ENCODE data around the gene RAB3A. TPM values are rescaled to one million over a fixed set of nuclear protein-coding genes. Genes with fewer than 3 reads are reported as not detected.
A peak's percentile ranks its signal among the peaks of the same experiment; 100 is the strongest.

The RAB3A gene
- total and polyA plus RNA-seq, 9 of the 15 experiments (the other 6 are each of a cell fraction or from before 2014, with no cell fraction given) = 0.17 to 5.1 (median 0.90) TPM; not detected in 1

DNA sequence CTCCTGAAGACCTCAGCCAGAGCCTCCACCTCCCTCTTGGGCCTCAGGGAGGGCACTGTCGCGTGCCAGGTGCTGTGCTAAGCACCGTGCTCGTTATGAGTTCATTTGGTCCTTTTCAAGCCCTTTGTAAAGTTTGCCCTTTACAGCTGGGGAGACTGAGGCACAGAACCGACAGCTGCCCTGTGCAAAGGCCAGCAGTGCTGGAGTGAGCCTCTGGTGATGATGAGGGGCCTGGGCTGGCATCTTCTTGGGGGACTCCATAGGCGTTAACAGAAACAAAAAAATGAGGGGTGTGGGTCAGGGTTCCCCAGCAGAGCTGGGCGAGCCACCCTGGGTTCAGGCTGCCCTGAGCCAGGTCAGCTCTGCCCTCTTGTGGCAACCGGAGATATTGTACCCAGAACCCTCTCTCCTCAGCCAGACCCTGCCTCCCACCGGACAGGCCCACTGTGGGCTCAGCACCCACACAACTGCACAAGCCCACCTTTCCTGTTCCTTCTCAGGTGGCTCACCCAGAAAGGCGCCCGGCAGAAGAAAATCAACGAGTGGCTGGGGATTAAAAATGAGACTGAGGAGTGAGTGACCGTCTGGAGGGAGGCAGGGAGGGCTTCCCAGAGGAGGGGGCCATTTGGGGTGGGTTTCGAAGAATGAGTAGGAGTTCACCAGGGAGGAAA, 35.7 kb downstream of the RAB3A start (continued):
- TF ChIP-seq, protein P1, sequence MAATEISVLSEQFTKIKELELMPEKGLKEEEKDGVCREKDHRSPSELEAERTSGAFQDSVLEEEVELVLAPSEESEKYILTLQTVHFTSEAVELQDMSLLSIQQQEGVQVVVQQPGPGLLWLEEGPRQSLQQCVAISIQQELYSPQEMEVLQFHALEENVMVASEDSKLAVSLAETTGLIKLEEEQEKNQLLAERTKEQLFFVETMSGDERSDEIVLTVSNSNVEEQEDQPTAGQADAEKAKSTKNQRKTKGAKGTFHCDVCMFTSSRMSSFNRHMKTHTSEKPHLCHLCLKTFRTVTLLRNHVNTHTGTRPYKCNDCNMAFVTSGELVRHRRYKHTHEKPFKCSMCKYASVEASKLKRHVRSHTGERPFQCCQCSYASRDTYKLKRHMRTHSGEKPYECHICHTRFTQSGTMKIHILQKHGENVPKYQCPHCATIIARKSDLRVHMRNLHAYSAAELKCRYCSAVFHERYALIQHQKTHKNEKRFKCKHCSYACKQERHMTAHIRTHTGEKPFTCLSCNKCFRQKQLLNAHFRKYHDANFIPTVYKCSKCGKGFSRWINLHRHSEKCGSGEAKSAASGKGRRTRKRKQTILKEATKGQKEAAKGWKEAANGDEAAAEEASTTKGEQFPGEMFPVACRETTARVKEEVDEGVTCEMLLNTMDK (IDR thresholded peaks at IDR 0.05; ENCODE audit: borderline replicate concordance, insufficient read depth, low read depth, low read length, poor library complexity, severe bottlenecking) = peak; percentile 19
- TF ChIP-seq XRCC5 (IDR thresholded peaks at IDR 0.05; ENCODE audit: low read depth, low read length) (0 out of 2 replicates have a peak, but pooled peaks have one; percentile 42), MAZ (CRISPR knock-in tag; conservative IDR thresholded peaks at IDR 0.05 in 1 of 2, IDR thresholded peaks at IDR 0.05 in 1 of 2) (0 out of 4 replicates have a peak, but pooled peaks of 1 of the 2 experiments have one; percentile 19), BCOR (IDR thresholded peaks at IDR 0.05) (peak; percentile 77; the same call in 1 of the 2 replicates), ZBTB7A (IDR thresholded peaks at IDR 0.05; ENCODE audit: borderline replicate concordance, control insufficient read depth, low read depth, low read length) (peak; percentile 70), ZNF143 (CRISPR knock-in tag; IDR thresholded peaks at IDR 0.05) (peak; percentile 70), STAG1 (CRISPR knock-in tag; IDR thresholded peaks at IDR 0.05; ENCODE audit: borderline replicate concordance) (peak; percentile 50; the same call in 1 of the 2 replicates), ZFP36 (IDR thresholded peaks at IDR 0.05; ENCODE audit: low read depth, low read length, partially characterized antibody) (peak; percentile 90), ZKSCAN3 (CRISPR knock-in tag; IDR thresholded peaks at IDR 0.05) (no peak), PTBP1 (IDR thresholded peaks at IDR 0.05; ENCODE audit: low read depth, low read length) (no peak), XRCC4 (IDR thresholded peaks at IDR 0.05; ENCODE audit: extremely low read depth, insufficient read depth, insufficient read length) (no peak), MCM2 (IDR thresholded peaks at IDR 0.05; ENCODE audit: low read depth) (no peak), CC2D1A (IDR thresholded peaks at IDR 0.05) (peak; percentile 41; the same call in 1 of the 2 replicates)
- TF ChIP-seq, protein P2, sequence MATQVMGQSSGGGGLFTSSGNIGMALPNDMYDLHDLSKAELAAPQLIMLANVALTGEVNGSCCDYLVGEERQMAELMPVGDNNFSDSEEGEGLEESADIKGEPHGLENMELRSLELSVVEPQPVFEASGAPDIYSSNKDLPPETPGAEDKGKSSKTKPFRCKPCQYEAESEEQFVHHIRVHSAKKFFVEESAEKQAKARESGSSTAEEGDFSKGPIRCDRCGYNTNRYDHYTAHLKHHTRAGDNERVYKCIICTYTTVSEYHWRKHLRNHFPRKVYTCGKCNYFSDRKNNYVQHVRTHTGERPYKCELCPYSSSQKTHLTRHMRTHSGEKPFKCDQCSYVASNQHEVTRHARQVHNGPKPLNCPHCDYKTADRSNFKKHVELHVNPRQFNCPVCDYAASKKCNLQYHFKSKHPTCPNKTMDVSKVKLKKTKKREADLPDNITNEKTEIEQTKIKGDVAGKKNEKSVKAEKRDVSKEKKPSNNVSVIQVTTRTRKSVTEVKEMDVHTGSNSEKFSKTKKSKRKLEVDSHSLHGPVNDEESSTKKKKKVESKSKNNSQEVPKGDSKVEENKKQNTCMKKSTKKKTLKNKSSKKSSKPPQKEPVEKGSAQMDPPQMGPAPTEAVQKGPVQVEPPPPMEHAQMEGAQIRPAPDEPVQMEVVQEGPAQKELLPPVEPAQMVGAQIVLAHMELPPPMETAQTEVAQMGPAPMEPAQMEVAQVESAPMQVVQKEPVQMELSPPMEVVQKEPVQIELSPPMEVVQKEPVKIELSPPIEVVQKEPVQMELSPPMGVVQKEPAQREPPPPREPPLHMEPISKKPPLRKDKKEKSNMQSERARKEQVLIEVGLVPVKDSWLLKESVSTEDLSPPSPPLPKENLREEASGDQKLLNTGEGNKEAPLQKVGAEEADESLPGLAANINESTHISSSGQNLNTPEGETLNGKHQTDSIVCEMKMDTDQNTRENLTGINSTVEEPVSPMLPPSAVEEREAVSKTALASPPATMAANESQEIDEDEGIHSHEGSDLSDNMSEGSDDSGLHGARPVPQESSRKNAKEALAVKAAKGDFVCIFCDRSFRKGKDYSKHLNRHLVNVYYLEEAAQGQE (IDR thresholded peaks at IDR 0.05; ENCODE audit: borderline replicate concordance) = peak; percentile 68; the same call in 1 of the 2 replicates
- TF ChIP-seq, protein P2 (CRISPR knock-in tag; IDR thresholded peaks at IDR 0.05; ENCODE audit: low read depth) = no peak
